ENCODE measurements around the gene NSG2. TPM values are rescaled to one million over a fixed set of nuclear protein-coding genes. Genes with fewer than 3 reads are reported as not detected.

The NSG2 gene
- total RNA-seq, 4 donors from 2014 or later, result 1.1 to 1.2 TPM; not detected in 2

GRCh38 chr5:174119468-174119881, 74.0 kb downstream of the NSG2 start:
- no peak overlapping the region for H3K27ac ChIP-seq
- WGBS, 2 donors, result 64 to 66% methylated on average over 8 of the region's 8 CpGs
- H3K4me1 ChIP-seq, result no peaks in the 10 kb centered on the region
- H3K27me3 ChIP-seq, result no peaks in the 10 kb centered on the region
- TF ChIP-seq CTCF (IDR thresholded peaks at IDR 0.05), result no peak
- no peak for TF ChIP-seq POLR2A (IDR thresholded peaks at IDR 0.05)
- H3K9me3 ChIP-seq, result no peaks in the 10 kb centered on the region
- intact Hi-C loops (cut with DNase I), result no loop called here
- DNase-seq, result no peak
- no peaks in the 10 kb centered on the region for H3K36me3 ChIP-seq
- H3K4me3 ChIP-seq (replicated peaks in 1 of 3), result no peak overlapping the region

GRCh38 chr5:174120401-174121005, 75.0 kb downstream of the NSG2 start:
- H3K27me3 ChIP-seq, result no peaks in the 10 kb centered on the region
- H3K4me1 ChIP-seq, result no peaks in the 10 kb centered on the region
- H3K4me3 ChIP-seq (replicated peaks in 1 of 3), result no peak overlapping the region
- no peaks in the 10 kb centered on the region for H3K36me3 ChIP-seq
- no peaks in the 10 kb centered on the region for H3K9me3 ChIP-seq
- 29 to 65% methylated on average over 1 of the region's 1 CpG for WGBS, 2 donors
- no peak overlapping the region for H3K27ac ChIP-seq
- intact Hi-C loops (cut with DNase I), result no loop called here
- TF ChIP-seq POLR2A (IDR thresholded peaks at IDR 0.05) (no peak), CTCF (IDR thresholded peaks at IDR 0.05) (no peak)
- no peak for DNase-seq

GRCh38 chr5:174134545-174134944, 89.0 kb downstream of the NSG2 start:
- Histone ChIP-seq H3K9me3 (no peaks in the 10 kb centered on the region), H3K27ac (no peak overlapping the region), H3K27me3 (no peaks in the 10 kb centered on the region), H3K36me3 (no peaks in the 10 kb centered on the region), H3K4me3 (replicated peaks in 1 of 3) (no peak overlapping the region), H3K4me1 (no peaks in the 10 kb centered on the region)
- no peak for DNase-seq
- intact Hi-C loops (cut with DNase I), result no loop called here
- TF ChIP-seq POLR2A (IDR thresholded peaks at IDR 0.05), result no peak
- no peak for TF ChIP-seq CTCF (IDR thresholded peaks at IDR 0.05)
- 84 to 88% methylated on average over 1 of the region's 1 CpG for WGBS, 2 donors

GRCh38 chr5:174139623-174140022, 94.1 kb downstream of the NSG2 start:
- no peak for DNase-seq
- 75 to 89% methylated on average over 3 of the region's 3 CpGs for WGBS, 2 donors
- no peaks in the 10 kb centered on the region for H3K9me3 ChIP-seq
- intact Hi-C loops (cut with DNase I), result no loop called here
- H3K27ac ChIP-seq, result no peak overlapping the region
- H3K4me1 ChIP-seq, result no peaks in the 10 kb centered on the region
- H3K4me3 ChIP-seq (replicated peaks in 1 of 3), result no peak overlapping the region
- TF ChIP-seq CTCF (IDR thresholded peaks at IDR 0.05), result no peak
- no peak for TF ChIP-seq POLR2A (IDR thresholded peaks at IDR 0.05)
- H3K27me3 ChIP-seq, result no peaks in the 10 kb centered on the region
- no peaks in the 10 kb centered on the region for H3K36me3 ChIP-seq

- Histone ChIP-seq H3K36me3 (no peaks in the 10 kb centered on the region), H3K27me3 (no peaks in the 10 kb centered on the region), H3K9me3 (no peaks in the 10 kb centered on the region), H3K27ac (no peak overlapping the region), H3K4me3 (replicated peaks in 1 of 3) (no peak overlapping the region), H3K4me1 (no peaks in the 10 kb centered on the region)
- no peak for DNase-seq
- whole genome bisulfite sequencing, 2 donors, result 51 to 52% methylated on average over 5 of the region's 5 CpGs
- intact Hi-C loops (cut with DNase I), result no loop called here
- TF ChIP-seq POLR2A (IDR thresholded peaks at IDR 0.05) (no peak), CTCF (IDR thresholded peaks at IDR 0.05) (no peak)
Measured at GRCh38 chr5:174140452-174141020, 95.0 kb downstream of the NSG2 start.
